Osteocyte (in vitro differentiated cells): ENCODE results near the gene PDIA2. TPM values are rescaled to one million over a fixed set of nuclear protein-coding genes. Genes with fewer than 3 reads are reported as not detected.
A peak's percentile ranks its signal among the peaks of the same experiment; 100 is the strongest.

ENCODE experiments used
- DNase-seq: peaks from one replicate; pipeline ENCODE4 v3.0.0; 2021; ENCODE audit warnings: mixed read lengths; ENCODE audit not compliant: unreplicated experiment; ENCODE audit errors: extremely low spot score
- H3K27ac Mint-ChIP-seq: one replicate; pipeline ENCODE4 v1.8.0; 2021; ENCODE audit warnings: mild to moderate bottlenecking, mixed read lengths; ENCODE audit not compliant: unreplicated experiment
- H3K27me3 Mint-ChIP-seq: one replicate; pipeline ENCODE4 v1.8.0; 2021; ENCODE audit warnings: mixed read lengths; ENCODE audit not compliant: unreplicated experiment
- H3K36me3 Mint-ChIP-seq: one replicate; pipeline ENCODE4 v1.8.0; 2021; ENCODE audit warnings: mixed read lengths; ENCODE audit not compliant: unreplicated experiment
- H3K4me1 Mint-ChIP-seq: one replicate; pipeline ENCODE4 v1.8.0; 2021; ENCODE audit warnings: mixed read lengths; ENCODE audit not compliant: unreplicated experiment
- H3K4me3 Mint-ChIP-seq: one replicate; pipeline ENCODE4 v1.8.0; 2021; ENCODE audit warnings: mild to moderate bottlenecking, moderate library complexity, mixed read lengths; ENCODE audit not compliant: unreplicated experiment
- H3K9me3 Mint-ChIP-seq: one replicate; pipeline ENCODE4 v1.8.0; 2021; ENCODE audit warnings: mixed read lengths; ENCODE audit not compliant: unreplicated experiment
- CTCF ChIP-seq: fragments of 200-600 bp; sonication (generic); IDR thresholded peaks from 2 replicates; pipeline ENCODE4 v1.5.0; 2021; ENCODE audit warnings: antibody characterized with exemption, mild to moderate bottlenecking, moderate library complexity
- total RNA-seq: library from RNA; stranded (reverse); gene quantifications from 2 replicates; pipeline ENCODE4 v1.2.1, GENCODE V29; 2021

The PDIA2 gene
- total RNA-seq, 1 donor from 2014 or later = not detected

GRCh38 chr16:280991-281659, 1.8 kb upstream of the PDIA2 start:
- Mint-ChIP-seq H3K9me3 (no peaks in the 10 kb centered on the region), H3K27me3 (no peaks in the 10 kb centered on the region), H3K36me3 (no peaks in the 10 kb centered on the region), H3K27ac (no peak overlapping the region), H3K4me3 (peak overlapping the region; percentile 38), H3K4me1 (no peaks in the 10 kb centered on the region)
- no peak for TF ChIP-seq CTCF
- no peak for DNase-seq

DNA sequence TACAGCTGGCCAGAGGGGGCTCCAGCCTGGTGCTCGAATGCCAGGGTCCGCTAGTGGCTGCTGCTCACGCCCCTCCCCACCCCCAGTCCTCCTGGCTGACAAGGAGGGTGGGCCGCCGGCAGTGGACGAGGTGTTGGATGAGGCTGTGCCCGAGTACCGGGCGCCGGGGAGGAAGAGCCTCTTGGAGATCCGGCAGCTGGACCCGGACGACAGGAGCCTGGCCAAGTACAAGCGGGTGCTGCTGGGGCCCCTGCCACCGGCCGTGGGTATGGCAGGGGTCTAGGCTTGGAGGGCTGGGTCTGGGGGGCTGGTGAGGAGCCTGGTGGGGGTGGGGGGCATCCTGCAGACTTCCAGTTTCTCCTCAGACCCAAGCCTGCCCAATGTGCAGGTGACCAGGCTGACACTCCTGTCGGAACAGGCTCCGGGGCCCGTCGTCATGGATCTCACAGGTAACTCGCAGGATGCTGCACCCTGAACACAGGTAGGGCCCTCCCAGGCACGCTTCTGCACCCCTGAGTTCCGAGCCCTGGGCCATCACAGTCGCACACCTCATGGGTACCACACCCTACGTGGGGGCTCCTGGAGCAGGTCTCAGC, 1.2 kb upstream of the PDIA2 start:
- Mint-ChIP-seq H3K27me3 (no peaks in the 10 kb centered on the region), H3K4me1 (no peaks in the 10 kb centered on the region), H3K27ac (no peak overlapping the region), H3K4me3 (no peak overlapping the region), H3K9me3 (no peaks in the 10 kb centered on the region), H3K36me3 (peaks cover 3% of the 10 kb centered on the region)
- no peak for TF ChIP-seq CTCF
- DNase-seq = no peak

DNA sequence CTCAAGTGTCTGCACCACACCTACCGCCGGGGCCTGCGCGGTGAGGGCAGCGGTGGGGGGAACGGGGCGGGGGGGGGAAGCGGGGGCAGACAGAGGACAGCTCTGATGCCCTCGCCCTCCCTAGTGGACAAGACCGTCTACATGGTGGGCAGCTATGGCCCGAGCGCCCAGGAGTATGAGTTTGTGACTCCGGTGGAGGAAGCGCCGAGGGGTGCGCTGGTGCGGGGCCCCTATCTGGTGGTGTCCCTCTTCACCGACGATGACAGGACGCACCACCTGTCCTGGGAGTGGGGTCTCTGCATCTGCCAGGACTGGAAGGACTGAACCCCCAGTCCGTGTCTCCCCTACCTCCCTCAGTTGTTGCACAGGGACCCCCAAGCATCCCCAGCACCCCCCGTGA, 473 bp upstream of the PDIA2 start:
- Mint-ChIP-seq H3K27ac (no peak overlapping the region), H3K36me3 (peaks cover 7% of the 10 kb centered on the region), H3K4me1 (no peaks in the 10 kb centered on the region), H3K9me3 (no peaks in the 10 kb centered on the region), H3K27me3 (no peaks in the 10 kb centered on the region), H3K4me3 (no peak overlapping the region)
- DNase-seq = no peak
- no peak for TF ChIP-seq CTCF

GRCh38 chr16:284204-285120, 1.5 kb downstream of the PDIA2 start:
- Mint-ChIP-seq H3K4me1 (no peaks in the 10 kb centered on the region), H3K9me3 (no peaks in the 10 kb centered on the region), H3K36me3 (peaks cover 12% of the 10 kb centered on the region), H3K4me3 (no peak overlapping the region), H3K27me3 (no peaks in the 10 kb centered on the region), H3K27ac (no peak overlapping the region)
- TF ChIP-seq CTCF = no peak
- no peak for DNase-seq
